ENCODE results near the gene CD22. TPM values are rescaled to one million over a fixed set of nuclear protein-coding genes. Genes with fewer than 3 reads are reported as not detected.
A peak's percentile ranks its signal among the peaks of the same experiment; 100 is the strongest.

CD22 gene
- polyA plus RNA-seq, 1 donor (not counting 4 experiments of a cell fraction or from before 2014, with no cell fraction given): 0.26 TPM

DNA sequence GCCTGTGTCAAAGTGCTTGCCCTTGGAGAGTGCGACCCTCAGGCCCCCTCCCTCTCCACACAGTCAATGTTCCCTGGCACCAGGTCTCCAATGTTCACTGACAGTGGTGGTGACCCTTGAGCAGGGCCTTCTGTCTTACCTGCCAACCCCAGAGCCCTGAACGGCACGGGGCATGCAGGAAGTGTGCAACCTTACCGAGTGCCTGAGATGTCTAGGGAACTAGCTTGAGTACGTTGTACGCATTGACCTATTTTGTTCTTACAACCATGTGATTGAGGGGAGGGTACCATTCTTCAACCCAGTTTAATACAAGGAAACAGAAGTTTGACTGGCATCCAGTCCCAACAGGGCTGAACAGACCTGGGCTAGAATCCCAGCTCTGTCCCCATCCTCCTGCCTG lies 23.8 kb upstream of the CD22 start:
- H4K20me1 ChIP-seq (ENCODE audit: control insufficient read depth, extremely low read depth, insufficient read depth, low read length): no peaks in the 10 kb centered on the region
- H3K9me3 ChIP-seq (ENCODE audit: control insufficient read depth, low read depth, low read length): no peaks in the 10 kb centered on the region
- H3K27me3 ChIP-seq (ENCODE audit: control insufficient read depth, extremely low read depth, insufficient read depth, low read length): no peaks in the 10 kb centered on the region
- no peak for FAIRE-seq
- dilution Hi-C loops (cut with MboI; ENCODE audit: extremely low pct_ligation_motif_present, low sequenced_read_pairs): no loop called here
- no peak for DNase-seq (ENCODE audit: low read depth, low spot score)
- no peaks in the 10 kb centered on the region for H3K36me3 ChIP-seq (ENCODE audit: control insufficient read depth in 2 of 2, extremely low read depth in 1 of 2, insufficient read depth in 2 of 2, low read length in 2 of 2)
- no peaks in the 10 kb centered on the region for H3K4me1 ChIP-seq (ENCODE audit: control insufficient read depth, extremely low read depth, insufficient read depth, low read length)
- no peak overlapping the region for H3K9ac ChIP-seq (ENCODE audit: control insufficient read depth, extremely low read depth, insufficient read depth, low read length)
- no peak overlapping the region for H3K27ac ChIP-seq (ENCODE audit: control insufficient read depth, insufficient read depth, low read length)
- H3K79me2 ChIP-seq (ENCODE audit: control insufficient read depth, insufficient read depth, low read length): no peaks in the 10 kb centered on the region
- no peaks in the 10 kb centered on the region for H3K9me1 ChIP-seq (ENCODE audit: control insufficient read depth, extremely low read depth, insufficient read depth, low read length)
- H3K4me3 ChIP-seq (ENCODE audit: control insufficient read depth in 2 of 3, extremely low read depth in 1 of 3, insufficient read depth in 2 of 3, low read depth in 1 of 3, low read length in 3 of 3): no peak overlapping the region
- H2AFZ ChIP-seq (ENCODE audit: control insufficient read depth, low read length): no peak overlapping the region
- H3K4me2 ChIP-seq (ENCODE audit: control insufficient read depth, extremely low read depth, insufficient read depth, low read depth, low read length): no peak overlapping the region
- no peak for TF ChIP-seq EZH2 (IDR thresholded peaks at IDR 0.05; ENCODE audit: low read length)
- TF ChIP-seq, protein P1, sequence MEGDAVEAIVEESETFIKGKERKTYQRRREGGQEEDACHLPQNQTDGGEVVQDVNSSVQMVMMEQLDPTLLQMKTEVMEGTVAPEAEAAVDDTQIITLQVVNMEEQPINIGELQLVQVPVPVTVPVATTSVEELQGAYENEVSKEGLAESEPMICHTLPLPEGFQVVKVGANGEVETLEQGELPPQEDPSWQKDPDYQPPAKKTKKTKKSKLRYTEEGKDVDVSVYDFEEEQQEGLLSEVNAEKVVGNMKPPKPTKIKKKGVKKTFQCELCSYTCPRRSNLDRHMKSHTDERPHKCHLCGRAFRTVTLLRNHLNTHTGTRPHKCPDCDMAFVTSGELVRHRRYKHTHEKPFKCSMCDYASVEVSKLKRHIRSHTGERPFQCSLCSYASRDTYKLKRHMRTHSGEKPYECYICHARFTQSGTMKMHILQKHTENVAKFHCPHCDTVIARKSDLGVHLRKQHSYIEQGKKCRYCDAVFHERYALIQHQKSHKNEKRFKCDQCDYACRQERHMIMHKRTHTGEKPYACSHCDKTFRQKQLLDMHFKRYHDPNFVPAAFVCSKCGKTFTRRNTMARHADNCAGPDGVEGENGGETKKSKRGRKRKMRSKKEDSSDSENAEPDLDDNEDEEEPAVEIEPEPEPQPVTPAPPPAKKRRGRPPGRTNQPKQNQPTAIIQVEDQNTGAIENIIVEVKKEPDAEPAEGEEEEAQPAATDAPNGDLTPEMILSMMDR (optimal IDR thresholded peaks at IDR 0.05 in 1 of 3, IDR thresholded peaks at IDR 0.05 in 1 of 3, conservative IDR thresholded peaks at IDR 0.05 in 1 of 3; ENCODE audit: extremely low read depth in 1 of 3, insufficient read depth in 2 of 3, low read length in 3 of 3): no peak

DNA sequence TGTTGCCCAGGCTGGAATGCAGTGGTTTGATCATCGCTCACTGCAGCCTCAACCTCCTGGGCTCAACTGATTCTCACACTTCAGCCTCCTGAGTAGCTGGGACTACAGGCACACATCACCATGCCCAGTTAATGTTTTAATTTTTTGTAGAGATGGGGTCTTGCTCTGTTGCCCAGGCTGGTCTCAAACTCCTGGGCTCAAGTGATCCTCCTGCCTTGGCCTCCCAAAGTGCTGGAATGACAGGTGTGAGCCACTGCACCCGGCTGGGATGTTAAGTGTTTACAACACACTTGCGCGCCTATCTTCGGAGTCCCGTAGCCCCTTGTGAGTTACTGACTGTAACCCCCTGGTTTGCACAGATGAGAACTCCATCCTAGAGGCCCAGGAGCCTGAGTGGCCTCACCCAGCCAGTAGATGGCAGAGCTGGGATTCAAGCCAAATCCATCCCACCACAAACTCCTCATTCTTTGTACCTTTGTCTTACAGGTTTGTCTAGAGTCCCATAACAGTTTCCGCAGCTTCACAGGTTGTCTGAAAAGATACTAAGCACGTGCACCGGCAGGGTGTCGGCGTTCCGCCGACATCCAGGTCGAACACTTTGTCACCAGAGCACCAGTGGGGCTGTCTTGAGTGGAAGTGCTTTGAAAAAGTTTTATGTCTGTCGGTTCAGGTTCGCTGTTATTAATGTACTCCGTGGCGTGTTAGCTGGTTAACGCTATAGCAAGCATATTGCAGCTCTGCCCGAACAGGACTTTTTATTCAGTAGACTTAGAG lies 22.3 kb upstream of the CD22 start:
- no peaks in the 10 kb centered on the region for H3K79me2 ChIP-seq (ENCODE audit: control insufficient read depth, insufficient read depth, low read length)
- no peaks in the 10 kb centered on the region for H4K20me1 ChIP-seq (ENCODE audit: control insufficient read depth, extremely low read depth, insufficient read depth, low read length)
- H3K9ac ChIP-seq (ENCODE audit: control insufficient read depth, extremely low read depth, insufficient read depth, low read length): no peak overlapping the region
- H3K36me3 ChIP-seq (ENCODE audit: control insufficient read depth in 2 of 2, extremely low read depth in 1 of 2, insufficient read depth in 2 of 2, low read length in 2 of 2): no peaks in the 10 kb centered on the region
- no peak for FAIRE-seq
- H3K27ac ChIP-seq (ENCODE audit: control insufficient read depth, insufficient read depth, low read length): no peak overlapping the region
- no peak for DNase-seq (ENCODE audit: low read depth, low spot score)
- no peak overlapping the region for H3K4me3 ChIP-seq (ENCODE audit: control insufficient read depth in 2 of 3, extremely low read depth in 1 of 3, insufficient read depth in 2 of 3, low read depth in 1 of 3, low read length in 3 of 3)
- no peaks in the 10 kb centered on the region for H3K9me1 ChIP-seq (ENCODE audit: control insufficient read depth, extremely low read depth, insufficient read depth, low read length)
- H3K9me3 ChIP-seq (ENCODE audit: control insufficient read depth, low read depth, low read length): no peaks in the 10 kb centered on the region
- H2AFZ ChIP-seq (ENCODE audit: control insufficient read depth, low read length): no peak overlapping the region
- no peak for TF ChIP-seq EZH2 (IDR thresholded peaks at IDR 0.05; ENCODE audit: low read length)
- TF ChIP-seq, protein P1 (optimal IDR thresholded peaks at IDR 0.05 in 1 of 3, IDR thresholded peaks at IDR 0.05 in 1 of 3, conservative IDR thresholded peaks at IDR 0.05 in 1 of 3; ENCODE audit: extremely low read depth in 1 of 3, insufficient read depth in 2 of 3, low read length in 3 of 3): peak; percentile 28 to 54 (median 43)
- peaks cover 3% of the 10 kb centered on the region for H3K27me3 ChIP-seq (ENCODE audit: control insufficient read depth, extremely low read depth, insufficient read depth, low read length)
- dilution Hi-C loops (cut with MboI; ENCODE audit: extremely low pct_ligation_motif_present, low sequenced_read_pairs): no loop called here
- H3K4me1 ChIP-seq (ENCODE audit: control insufficient read depth, extremely low read depth, insufficient read depth, low read length): no peaks in the 10 kb centered on the region
- no peak overlapping the region for H3K4me2 ChIP-seq (ENCODE audit: control insufficient read depth, extremely low read depth, insufficient read depth, low read depth, low read length)

Data from keratinocyte (primary cell).